ENCODE data around the gene PBX3. TPM values are rescaled to one million over a fixed set of nuclear protein-coding genes. Genes with fewer than 3 reads are reported as not detected.
"Not testable (repeated sequence)": the region's sequence is repeated elsewhere in the genome, so short reads cannot be mapped to it uniquely, and the experiment has no call there.

The PBX3 gene
- total RNA-seq, 1 experiment from 2014 or later = 44.9 TPM

- in situ Hi-C loops (cut with HindIII; ENCODE audit: low sequenced_read_pairs) = no loop called here
- no peak for DNase-seq (ENCODE audit: low spot score)
Observed at GRCh38 chr9:125811002-125811401, 63.8 kb downstream of the PBX3 start.

- in situ Hi-C loops (cut with HindIII; ENCODE audit: low sequenced_read_pairs) = no loop called here
- DNase-seq (ENCODE audit: low spot score) = no peak
Observed at GRCh38 chr9:125812403-125812802, 65.2 kb downstream of the PBX3 start.

GRCh38 chr9:125815568-125815967, 68.4 kb downstream of the PBX3 start:
- in situ Hi-C loops (cut with HindIII; ENCODE audit: low sequenced_read_pairs) = no loop called here
- no peak for DNase-seq (ENCODE audit: low spot score)

DNA sequence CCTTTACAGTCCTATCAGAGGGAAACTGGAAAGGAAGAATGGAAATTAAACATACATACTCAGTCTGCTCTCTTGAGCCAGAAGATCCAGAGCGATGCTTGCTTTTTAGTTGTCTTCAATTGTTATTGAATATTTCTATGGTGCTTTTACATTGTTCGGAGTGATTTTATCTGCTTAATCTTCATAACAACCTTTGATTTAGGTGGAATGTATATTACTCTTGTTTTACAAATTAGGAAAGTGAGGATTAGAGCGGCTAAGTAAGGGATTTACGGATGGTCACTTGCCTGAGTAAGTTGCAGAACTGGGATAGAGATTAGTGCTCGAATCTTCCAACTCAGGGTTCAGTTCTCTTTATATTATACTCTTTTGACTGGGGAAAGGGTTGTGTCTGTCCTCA, 69.1 kb downstream of the PBX3 start:
- in situ Hi-C loops (cut with HindIII; ENCODE audit: low sequenced_read_pairs) = no loop called here
- no peak for DNase-seq (ENCODE audit: low spot score)

DNA sequence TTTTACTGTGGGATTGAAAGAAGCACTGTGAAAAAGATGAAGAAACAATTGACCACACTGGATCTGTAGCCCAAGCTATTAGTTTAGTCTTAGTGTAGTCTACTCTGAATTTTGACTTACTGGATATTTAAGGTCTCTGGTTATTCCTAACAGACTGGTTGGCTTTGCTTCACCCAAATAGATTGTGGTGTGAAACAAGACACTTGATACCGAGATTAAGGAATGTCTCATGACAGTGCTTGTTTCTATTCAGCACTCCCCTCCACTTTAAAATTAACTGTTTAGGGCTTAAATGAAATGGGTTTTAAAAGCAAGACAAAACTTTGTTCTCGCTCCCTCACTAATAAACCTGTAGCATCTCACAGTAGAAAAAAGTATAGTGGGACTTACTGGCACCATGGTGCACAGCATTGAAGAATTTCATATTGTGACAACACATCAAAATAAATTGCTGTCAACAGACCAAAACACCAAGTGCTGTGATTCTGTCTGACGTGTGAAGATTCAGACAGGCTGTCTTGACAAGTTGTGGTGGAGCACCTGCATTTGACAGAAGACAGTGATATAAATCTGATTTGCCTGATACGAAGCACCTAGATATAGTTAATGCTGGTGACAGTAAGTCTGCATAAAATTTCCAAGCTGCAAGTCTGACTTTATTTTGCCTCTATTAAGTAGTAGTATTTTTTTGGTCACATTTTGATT, 73.1 kb downstream of the PBX3 start:
- no peak for DNase-seq (ENCODE audit: low spot score)
- in situ Hi-C loops (cut with HindIII; ENCODE audit: low sequenced_read_pairs) = no loop called here

- DNase-seq (ENCODE audit: low spot score) = no peak
- in situ Hi-C loops (cut with HindIII; ENCODE audit: low sequenced_read_pairs) = no loop called here
Observed at GRCh38 chr9:125821078-125821477, 73.9 kb downstream of the PBX3 start.

- in situ Hi-C loops (cut with HindIII; ENCODE audit: low sequenced_read_pairs) = no loop called here
- no peak for DNase-seq (ENCODE audit: low spot score)
Observed at GRCh38 chr9:125822160-125822559, 75.0 kb downstream of the PBX3 start.

DNA sequence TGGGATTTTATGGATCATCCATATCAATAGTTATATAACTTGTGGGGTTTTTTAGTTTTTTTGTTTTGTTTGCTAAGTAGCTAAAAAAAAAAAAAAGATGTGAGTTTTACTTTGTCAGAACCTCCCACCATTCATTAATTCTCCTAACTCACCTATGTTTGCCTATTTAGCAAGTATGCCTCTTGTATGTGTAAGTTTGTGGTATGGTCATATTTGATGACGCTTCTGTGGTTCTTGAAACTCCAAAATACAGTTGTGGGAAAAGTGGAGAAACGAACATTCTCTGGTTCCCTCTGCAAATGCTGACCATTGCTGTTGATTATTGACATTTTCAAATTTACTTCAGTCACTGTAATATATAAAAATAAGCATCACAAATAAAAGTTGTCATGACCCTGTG, 75.7 kb downstream of the PBX3 start:
- in situ Hi-C loops (cut with HindIII; ENCODE audit: low sequenced_read_pairs) = no loop called here

DNA sequence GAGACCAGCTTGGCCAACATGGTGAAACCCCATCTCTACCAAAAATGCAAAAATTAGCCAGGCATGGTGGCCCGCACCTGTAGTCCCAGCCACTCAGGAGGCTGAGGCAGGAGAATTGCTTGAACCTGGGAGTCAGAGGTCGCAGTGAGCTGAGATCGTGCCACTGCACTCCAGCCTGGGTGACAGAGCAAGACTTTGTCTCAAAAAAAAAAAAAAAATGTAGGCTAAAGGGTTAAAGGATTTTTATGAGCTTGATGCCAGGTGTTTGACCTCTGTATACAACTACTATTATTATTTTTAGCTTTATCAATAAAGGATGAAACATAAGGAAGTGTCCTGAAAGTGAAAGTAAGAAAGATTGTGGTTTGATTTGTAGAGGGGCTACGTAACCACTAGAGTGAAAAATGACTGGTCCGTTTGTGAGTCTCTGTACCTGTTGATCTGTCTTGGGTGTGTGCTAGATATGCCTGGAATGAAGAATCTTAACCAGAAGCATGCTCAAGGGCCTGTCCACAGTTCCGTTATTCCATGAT, 76.8 kb downstream of the PBX3 start:
- in situ Hi-C loops (cut with HindIII; ENCODE audit: low sequenced_read_pairs); DNase-seq (ENCODE audit: low spot score): not testable (repeated sequence)

More for the DNA sequence above, 75.7 kb downstream of the PBX3 start:
- no peak for DNase-seq (ENCODE audit: low spot score)

DNA sequence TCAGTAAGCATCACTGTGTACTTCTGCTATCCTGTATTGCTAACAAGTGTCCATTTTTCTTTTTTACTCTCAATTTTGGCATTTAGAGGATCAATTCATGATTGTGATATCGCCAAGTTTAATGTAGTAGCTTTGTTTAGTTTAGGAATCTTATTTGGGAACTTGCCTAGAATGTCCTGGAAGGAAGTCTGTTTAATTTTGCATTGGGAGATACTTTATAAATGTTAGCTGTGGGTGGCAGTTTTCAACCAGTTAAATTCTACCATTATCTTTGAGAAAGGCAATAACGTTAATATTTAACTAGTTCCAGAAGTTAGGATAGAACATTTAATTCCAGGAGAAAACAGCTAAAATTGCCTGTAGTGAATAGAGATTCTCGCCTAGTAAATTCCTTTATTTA, 78.6 kb downstream of the PBX3 start:
- in situ Hi-C loops (cut with HindIII; ENCODE audit: low sequenced_read_pairs) = no loop called here
- DNase-seq (ENCODE audit: low spot score) = no peak

- in situ Hi-C loops (cut with HindIII; ENCODE audit: low sequenced_read_pairs) = no loop called here
- no peak for DNase-seq (ENCODE audit: low spot score)
Observed at GRCh38 chr9:125826850-125827249, 79.7 kb downstream of the PBX3 start.

DNA sequence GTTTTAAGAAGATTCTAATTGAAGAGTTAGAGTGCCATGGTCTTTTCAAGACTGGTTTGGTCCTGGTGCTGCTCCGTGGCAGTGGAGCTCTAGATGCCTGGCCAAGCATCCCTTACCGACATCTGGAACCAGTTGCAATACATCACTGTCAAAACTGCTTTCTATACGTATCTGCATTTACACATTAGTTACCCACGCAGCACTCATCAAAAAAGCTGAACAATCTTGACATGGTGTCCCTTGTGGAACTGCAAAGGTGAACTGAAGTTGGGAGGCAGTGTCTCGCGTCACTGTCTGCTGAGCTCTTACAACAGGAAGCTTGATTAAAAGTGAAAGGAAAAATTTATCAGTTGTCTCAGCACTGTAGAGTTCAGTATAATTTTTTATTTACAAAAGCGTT, 82.6 kb downstream of the PBX3 start:
- DNase-seq (ENCODE audit: low spot score) = no peak
- in situ Hi-C loops (cut with HindIII; ENCODE audit: low sequenced_read_pairs) = no loop called here

DNA sequence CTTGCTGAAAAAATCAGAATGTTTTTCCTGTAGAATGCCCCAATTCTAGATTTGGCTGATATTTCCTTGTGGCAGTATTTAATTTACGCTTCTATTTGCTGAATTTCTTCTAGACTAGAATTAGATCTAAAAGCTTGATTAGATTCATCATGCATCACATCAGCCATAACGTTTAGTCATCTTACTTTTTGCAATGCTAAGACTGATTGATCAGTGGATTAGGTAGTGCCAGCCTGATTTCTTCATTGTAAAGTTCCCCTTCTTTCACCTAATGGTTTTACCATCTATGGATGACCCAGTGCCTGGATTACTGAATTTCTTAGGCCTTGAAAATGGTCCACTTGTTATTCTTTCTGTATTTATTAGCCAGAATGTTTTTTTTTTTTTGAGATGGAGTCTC, 83.9 kb downstream of the PBX3 start:
- no peak for DNase-seq (ENCODE audit: low spot score)
- in situ Hi-C loops (cut with HindIII; ENCODE audit: low sequenced_read_pairs) = no loop called here

DNA sequence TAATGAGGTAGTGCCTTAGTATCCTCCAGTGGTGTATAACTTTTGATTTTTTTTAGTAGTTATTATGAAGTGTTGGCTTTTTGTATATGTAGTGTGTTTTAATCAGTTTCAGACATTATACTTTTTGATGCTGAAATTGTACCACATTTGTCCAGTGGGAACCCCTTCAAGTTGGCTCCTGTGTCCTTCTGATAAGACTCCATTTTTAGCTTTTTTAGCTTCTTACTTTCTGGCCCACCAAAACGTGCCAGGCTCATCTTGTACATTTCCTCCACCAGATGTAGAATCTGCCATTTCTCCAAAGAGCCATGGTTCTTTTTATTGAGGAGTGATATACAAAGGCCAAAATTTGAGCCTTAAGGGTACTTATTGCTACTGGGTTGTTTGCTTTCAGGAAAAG, 84.4 kb downstream of the PBX3 start:
- in situ Hi-C loops (cut with HindIII; ENCODE audit: low sequenced_read_pairs) = no loop called here
- DNase-seq (ENCODE audit: low spot score) = no peak

- DNase-seq (ENCODE audit: low spot score) = no peak
- in situ Hi-C loops (cut with HindIII; ENCODE audit: low sequenced_read_pairs) = no loop called here
Observed at GRCh38 chr9:125835655-125836054, 88.5 kb downstream of the PBX3 start.

DNA sequence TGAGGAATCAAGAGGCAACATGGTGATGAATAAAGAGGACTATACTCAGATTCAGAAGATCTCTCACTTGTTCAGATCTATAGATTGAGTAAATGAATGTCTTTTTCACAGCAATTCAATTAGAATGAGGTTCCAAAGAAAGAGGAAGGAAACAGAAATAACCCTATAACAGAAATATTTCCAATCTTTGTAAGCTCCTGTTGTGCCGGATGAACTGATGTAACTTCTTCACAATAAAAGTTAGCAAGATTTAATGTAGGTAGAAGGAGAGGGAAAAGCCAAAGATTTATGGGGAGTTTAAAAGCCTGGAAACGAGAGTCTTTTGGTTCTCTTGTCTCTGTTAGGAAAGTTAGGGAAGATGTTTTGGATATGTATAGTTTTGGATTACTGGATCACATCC, 92.1 kb downstream of the PBX3 start:
- in situ Hi-C loops (cut with HindIII; ENCODE audit: low sequenced_read_pairs) = no loop called here
- no peak for DNase-seq (ENCODE audit: low spot score)

DNA sequence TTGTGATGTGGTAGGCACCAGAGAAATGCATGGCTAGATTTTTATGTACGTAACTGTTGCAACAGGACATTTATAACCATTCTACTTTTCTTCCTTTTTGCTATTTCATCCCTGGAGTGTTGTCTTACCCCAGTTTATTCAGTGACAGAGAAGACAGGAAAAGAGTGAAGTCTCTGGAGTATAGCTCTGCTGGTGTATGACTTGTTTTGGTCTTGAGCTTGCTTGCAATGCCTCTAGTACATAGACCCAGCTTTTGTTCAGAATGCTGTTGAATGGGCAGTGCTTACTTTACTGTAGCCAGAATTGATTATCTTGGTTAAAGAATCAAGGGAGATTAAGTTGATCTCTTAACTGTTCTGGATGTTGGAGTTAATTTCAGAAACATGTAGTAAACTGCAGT, 94.3 kb downstream of the PBX3 start:
- in situ Hi-C loops (cut with HindIII; ENCODE audit: low sequenced_read_pairs) = no loop called here
- no peak for DNase-seq (ENCODE audit: low spot score)

DNA sequence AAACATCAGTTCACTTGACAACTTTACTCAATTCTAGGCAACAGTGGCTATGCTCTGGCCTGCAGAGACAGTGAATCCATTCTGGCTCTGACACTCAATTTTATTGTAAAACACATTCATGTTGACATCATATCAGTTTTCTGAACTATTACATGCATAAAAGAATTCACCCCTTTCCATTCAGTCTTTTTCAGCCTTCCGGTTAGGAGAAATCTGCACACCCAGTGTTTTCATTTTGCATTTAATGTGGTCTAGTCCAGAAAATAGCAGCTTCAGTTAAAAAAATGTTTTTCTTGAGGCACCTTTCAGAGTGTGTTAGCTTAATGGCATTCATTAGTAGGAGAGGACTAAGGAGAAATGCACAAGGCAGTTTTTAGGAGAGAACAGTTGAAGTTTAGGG, 95.1 kb downstream of the PBX3 start:
- in situ Hi-C loops (cut with HindIII; ENCODE audit: low sequenced_read_pairs) = no loop called here
- no peak for DNase-seq (ENCODE audit: low spot score)

GRCh38 chr9:125843646-125844045, 96.5 kb downstream of the PBX3 start:
- in situ Hi-C loops (cut with HindIII; ENCODE audit: low sequenced_read_pairs) = no loop called here
- no peak for DNase-seq (ENCODE audit: low spot score)

DNA sequence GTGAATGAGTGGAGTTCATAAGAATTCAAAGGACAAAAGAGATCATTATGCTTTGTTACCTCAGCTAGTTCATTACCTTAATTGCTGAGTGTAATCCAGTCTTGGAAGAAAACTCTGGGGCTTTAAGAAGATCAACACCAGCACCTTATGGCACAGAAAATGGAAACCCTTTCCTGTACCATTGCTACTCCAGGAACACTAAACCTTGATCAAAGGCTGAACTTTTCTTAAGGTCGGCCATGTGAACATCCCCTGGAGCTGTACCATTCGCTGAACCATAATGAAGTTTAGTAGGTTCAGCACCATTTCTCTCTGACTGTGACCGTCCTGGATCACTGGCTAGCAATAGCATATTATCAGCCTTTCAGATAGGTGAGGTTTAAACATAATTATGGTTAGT, 97.4 kb downstream of the PBX3 start:
- DNase-seq (ENCODE audit: low spot score) = no peak
- in situ Hi-C loops (cut with HindIII; ENCODE audit: low sequenced_read_pairs) = no loop called here

- DNase-seq (ENCODE audit: low spot score) = no peak
- in situ Hi-C loops (cut with HindIII; ENCODE audit: low sequenced_read_pairs) = no loop called here
Observed at GRCh38 chr9:125845271-125845808, 98.2 kb downstream of the PBX3 start.
